Measurements from ENCODE around the gene PRTFDC1. TPM values are rescaled to one million over a fixed set of nuclear protein-coding genes. Genes with fewer than 3 reads are reported as not detected.
A peak's percentile ranks its signal among the peaks of the same experiment; 100 is the strongest.
"Not testable (repeated sequence)": the region's sequence is repeated elsewhere in the genome, so short reads cannot be mapped to it uniquely, and the experiment has no call there.

PRTFDC1 gene
- total RNA-seq, 1 donor from 2014 or later, result 1.5 TPM

DNA sequence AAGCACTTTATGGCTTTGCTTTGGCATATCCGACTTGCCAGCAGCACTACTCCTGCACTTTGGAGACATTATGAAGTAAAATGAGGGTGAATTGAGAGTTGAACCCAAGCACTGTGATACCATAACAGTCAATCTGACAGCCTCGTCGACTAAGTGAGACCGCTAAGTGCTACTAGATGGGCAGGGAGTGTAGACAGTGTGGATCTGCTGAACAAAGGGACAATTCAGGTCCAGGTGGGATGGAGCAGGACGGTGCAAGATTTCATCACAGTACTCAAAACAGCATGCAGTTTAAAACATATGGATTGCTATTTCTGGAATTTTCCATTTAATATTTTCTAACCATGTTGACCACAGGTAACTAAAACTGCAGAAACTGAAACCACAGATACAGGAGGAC is 20.8 kb upstream of the PRTFDC1 start:
- no peak overlapping the region for H3K27ac ChIP-seq (replicated peaks)
- H3K4me1 ChIP-seq, result peaks cover 33% of the 10 kb centered on the region
- intact Hi-C loops (cut with micrococcal nuclease), result no loop called here

DNA sequence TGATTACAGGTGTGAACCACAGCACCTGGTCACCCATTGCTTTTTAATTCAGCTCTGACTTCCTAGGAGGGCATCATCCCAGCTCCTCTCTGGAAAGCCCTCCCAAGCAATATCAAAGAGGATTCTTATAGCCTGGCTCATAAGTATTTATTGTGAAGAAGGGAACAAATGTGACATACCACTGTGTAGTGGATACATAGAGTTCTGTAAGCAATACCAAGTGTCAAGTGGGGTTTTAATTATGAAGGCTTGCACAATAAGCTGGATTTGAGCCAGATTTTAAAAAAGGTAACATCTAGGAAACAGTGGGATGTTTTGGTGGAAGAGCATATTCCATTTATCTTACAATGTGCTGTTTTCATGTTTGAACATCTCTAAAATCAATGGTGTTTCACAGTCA is 19.0 kb upstream of the PRTFDC1 start:
- Histone ChIP-seq H3K4me3 (no peak overlapping the region), H3K27ac (replicated peaks) (peak overlapping the region; percentile 3), H3K27me3 (ENCODE audit: low read depth) (no peaks in the 10 kb centered on the region), H3K36me3 (no peaks in the 10 kb centered on the region), H3K4me1 (peaks cover 29% of the 10 kb centered on the region), H3K9me3 (replicated peaks) (no peaks in the 10 kb centered on the region)
- no peak for TF ChIP-seq CTCF (IDR thresholded peaks at IDR 0.05; ENCODE audit: borderline replicate concordance)
- intact Hi-C loops (cut with micrococcal nuclease), result no loop called here
- no peak for DNase-seq

More for the DNA sequence above, 20.8 kb upstream of the PRTFDC1 start:
- no peaks in the 10 kb centered on the region for H3K36me3 ChIP-seq
- no peak overlapping the region for H3K4me3 ChIP-seq
- DNase-seq, result no peak
- H3K27me3 ChIP-seq (ENCODE audit: low read depth), result no peaks in the 10 kb centered on the region
- TF ChIP-seq CTCF (IDR thresholded peaks at IDR 0.05; ENCODE audit: borderline replicate concordance), result no peak
- no peaks in the 10 kb centered on the region for H3K9me3 ChIP-seq (replicated peaks)

DNA sequence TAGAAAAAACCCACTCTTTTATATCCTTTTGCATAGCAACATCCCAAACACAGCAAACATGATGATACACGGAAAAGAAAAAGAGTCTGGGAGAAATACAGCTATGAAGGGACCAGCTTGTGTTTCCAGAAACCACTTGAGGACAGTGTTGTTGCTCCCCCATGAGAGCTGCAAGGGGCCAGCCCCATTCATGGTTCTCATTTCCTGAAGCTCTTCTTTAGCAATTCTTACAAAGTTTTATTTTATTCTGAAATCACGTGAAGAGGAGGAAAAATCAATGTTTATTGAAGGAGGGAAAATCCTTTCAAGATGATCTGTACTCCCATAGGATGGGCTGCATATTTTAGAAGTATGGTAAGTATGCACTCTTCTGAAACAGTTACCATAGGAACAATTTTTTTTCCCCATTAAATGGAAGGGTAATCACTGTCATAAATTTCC is 17.5 kb upstream of the PRTFDC1 start:
- Histone ChIP-seq H3K36me3 (no peaks in the 10 kb centered on the region), H3K27me3 (ENCODE audit: low read depth) (no peaks in the 10 kb centered on the region), H3K4me3 (no peak overlapping the region), H3K4me1 (peaks cover 17% of the 10 kb centered on the region), H3K9me3 (replicated peaks) (no peaks in the 10 kb centered on the region), H3K27ac (replicated peaks) (peak overlapping the region; percentile 0)
- TF ChIP-seq CTCF (IDR thresholded peaks at IDR 0.05; ENCODE audit: borderline replicate concordance), result no peak
- no peak for DNase-seq
- intact Hi-C loops (cut with micrococcal nuclease), result no loop called here

DNA sequence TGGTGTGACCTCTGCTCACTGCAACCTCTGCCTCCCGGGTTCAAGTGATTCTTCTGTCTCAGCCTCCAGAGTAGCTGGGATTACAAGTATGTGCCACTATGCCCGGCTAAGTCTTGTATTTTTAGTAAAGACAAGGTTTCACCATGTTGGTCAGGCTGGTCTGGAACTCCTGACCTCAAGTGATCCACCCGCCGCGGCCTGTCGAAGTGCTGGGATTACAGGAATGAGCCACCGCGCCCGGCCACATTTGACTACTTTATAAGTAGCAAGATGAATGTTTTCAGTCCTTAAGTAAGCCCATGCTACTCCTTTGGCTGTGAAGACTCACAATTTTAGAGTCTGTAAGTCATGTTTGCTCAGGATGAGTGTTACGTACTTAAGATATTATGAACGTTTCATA is 16.5 kb upstream of the PRTFDC1 start:
- H3K9me3 ChIP-seq (replicated peaks); H3K27ac ChIP-seq (replicated peaks); H3K4me3 ChIP-seq; H3K36me3 ChIP-seq; H3K4me1 ChIP-seq; DNase-seq; intact Hi-C loops (cut with micrococcal nuclease); H3K27me3 ChIP-seq (ENCODE audit: low read depth): not testable (repeated sequence)

- intact Hi-C loops (cut with micrococcal nuclease), result no loop called here
- no peak for TF ChIP-seq CTCF (IDR thresholded peaks at IDR 0.05; ENCODE audit: borderline replicate concordance)
- no peak for DNase-seq
- Histone ChIP-seq H3K4me1 (peaks cover 10% of the 10 kb centered on the region), H3K4me3 (no peak overlapping the region), H3K9me3 (replicated peaks) (no peaks in the 10 kb centered on the region), H3K27me3 (ENCODE audit: low read depth) (no peaks in the 10 kb centered on the region), H3K36me3 (no peaks in the 10 kb centered on the region), H3K27ac (replicated peaks) (no peak overlapping the region)
Measured at GRCh38 chr10:24968349-24968748, 15.9 kb upstream of the PRTFDC1 start.

DNA sequence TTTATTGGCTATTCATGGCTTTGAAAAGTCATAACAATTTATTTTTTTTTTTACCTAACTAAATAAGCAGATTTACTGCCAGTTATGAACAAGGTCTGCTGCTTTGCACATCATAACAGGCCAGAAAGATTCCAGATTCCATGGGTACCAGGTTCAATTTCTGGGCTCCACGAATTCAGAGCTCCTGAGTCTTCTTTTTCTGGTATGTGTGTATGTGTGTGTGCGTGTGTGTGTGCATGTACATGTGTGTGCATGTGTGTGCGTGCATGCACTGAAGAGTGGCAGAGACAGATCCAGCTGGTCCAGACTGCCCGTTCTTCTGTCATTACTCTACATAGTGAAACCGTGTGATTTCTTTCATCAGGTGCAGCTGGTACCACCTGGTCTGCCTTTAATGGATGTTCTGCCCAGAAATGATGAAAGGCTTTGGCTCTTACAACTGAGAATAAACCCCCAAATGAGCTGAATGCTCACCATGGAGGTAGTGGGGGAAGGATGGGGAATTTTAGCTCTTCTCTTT is 14.6 kb upstream of the PRTFDC1 start:
- no peak for TF ChIP-seq CTCF (IDR thresholded peaks at IDR 0.05; ENCODE audit: borderline replicate concordance)
- H3K27me3 ChIP-seq (ENCODE audit: low read depth), result no peaks in the 10 kb centered on the region
- H3K4me3 ChIP-seq, result no peak overlapping the region
- no peaks in the 10 kb centered on the region for H3K9me3 ChIP-seq (replicated peaks)
- no peak for DNase-seq
- intact Hi-C loops (cut with micrococcal nuclease), result no loop called here
- peaks cover 16% of the 10 kb centered on the region for H3K4me1 ChIP-seq
- H3K27ac ChIP-seq (replicated peaks), result no peak overlapping the region
- no peaks in the 10 kb centered on the region for H3K36me3 ChIP-seq
